Osteoblast (primary cell): ENCODE data around the gene MYO3B. TPM values are rescaled to one million over a fixed set of nuclear protein-coding genes. Genes with fewer than 3 reads are reported as not detected.
"Not testable (repeated sequence)": the region's sequence is repeated elsewhere in the genome, so short reads cannot be mapped to it uniquely, and the experiment has no call there.

Experiments
- DNase-seq: peaks from one replicate; pipeline ENCODE4 v3.0.0; 2011; ENCODE audit warnings: low spot score, mixed read lengths; ENCODE audit not compliant: insufficient read length; ENCODE audit errors: missing footprints
- H2AFZ ChIP-seq: 2 replicates; pipeline ENCODE4 v1.6.0; 2011; ENCODE audit warnings: mild to moderate bottlenecking, low read length
- H3K27ac ChIP-seq: 2 replicates; pipeline ENCODE4 v1.5.1; 2011; ENCODE audit warnings: mild to moderate bottlenecking, low read depth, low read length, moderate library complexity
- H3K27me3 ChIP-seq: 2 replicates; pipeline ENCODE4 v1.6.0; 2012; ENCODE audit warnings: mild to moderate bottlenecking, control low read depth, inconsistent platforms, low read length, moderate library complexity; ENCODE audit not compliant: insufficient read depth
- H3K36me3 ChIP-seq: 2 replicates; pipeline ENCODE4 v1.5.1; 2011; ENCODE audit warnings: mild to moderate bottlenecking, low read length, control low read depth, moderate library complexity; ENCODE audit not compliant: insufficient read depth
- H3K4me1 ChIP-seq: 2 replicates; pipeline ENCODE4 v1.5.1; 2011; ENCODE audit warnings: mild to moderate bottlenecking, low read length, control low read depth, moderate library complexity; ENCODE audit not compliant: insufficient read depth
- H3K4me2 ChIP-seq: 2 replicates; pipeline ENCODE4 v1.6.0; 2011; ENCODE audit warnings: mild to moderate bottlenecking, low read length; ENCODE audit not compliant: insufficient read depth
- H3K4me3 ChIP-seq: fragments of 200-600 bp; sonication (generic); 3 replicates; pipeline ENCODE4 v1.5.1; 2012; ENCODE audit warnings: mild to moderate bottlenecking, low read length, inconsistent platforms; ENCODE audit not compliant: insufficient read depth
- H3K79me2 ChIP-seq: 2 replicates; pipeline ENCODE4 v1.6.0; 2012; ENCODE audit warnings: mild to moderate bottlenecking, low read length, control low read depth, inconsistent platforms; ENCODE audit not compliant: insufficient read depth
- H3K9me3 ChIP-seq: 2 replicates; pipeline ENCODE4 v1.5.1; 2011; ENCODE audit warnings: low read depth, low read length, control low read depth
- H4K20me1 ChIP-seq: 2 replicates; pipeline ENCODE4 v1.6.0; 2012; ENCODE audit warnings: mild to moderate bottlenecking, low read length, control low read depth; ENCODE audit not compliant: insufficient read depth
- CTCF ChIP-seq: IDR thresholded peaks from 2 replicates; pipeline ENCODE4 v1.5.1; 2011; ENCODE audit warnings: mild to moderate bottlenecking, low read depth, low read length, moderate library complexity; ENCODE audit errors: extremely low read depth
- total RNA-seq: library from RNA; depleted of rRNA; stranded (reverse); fragments of >200 nt; gene quantifications from 2 replicates; pipeline ENCODE4 v1.2.3, GENCODE V29; 2012

MYO3B gene
- total RNA-seq, 1 donor, result 0.36 TPM

- H3K36me3 ChIP-seq, result no peaks in the 10 kb centered on the region
- no peak overlapping the region for H2AFZ ChIP-seq
- H3K79me2 ChIP-seq, result no peaks in the 10 kb centered on the region
- H3K4me1 ChIP-seq, result no peaks in the 10 kb centered on the region
- no peaks in the 10 kb centered on the region for H3K9me3 ChIP-seq
- H3K4me2 ChIP-seq, result no peak overlapping the region
- no peak for TF ChIP-seq CTCF
- no peak overlapping the region for H3K4me3 ChIP-seq
- H3K27ac ChIP-seq, result no peak overlapping the region
- DNase-seq, result no peak
- H4K20me1 ChIP-seq, result no peaks in the 10 kb centered on the region
- no peaks in the 10 kb centered on the region for H3K27me3 ChIP-seq
Observed at GRCh38 chr2:170601489-170601888, 423.5 kb downstream of the MYO3B start.

GRCh38 chr2:170605862-170606261, 427.9 kb downstream of the MYO3B start:
- H3K27me3 ChIP-seq, result no peaks in the 10 kb centered on the region
- no peak for DNase-seq
- no peaks in the 10 kb centered on the region for H3K79me2 ChIP-seq
- H3K36me3 ChIP-seq, result no peaks in the 10 kb centered on the region
- no peak overlapping the region for H3K27ac ChIP-seq
- no peaks in the 10 kb centered on the region for H3K9me3 ChIP-seq
- no peak overlapping the region for H3K4me3 ChIP-seq
- H3K4me1 ChIP-seq, result no peaks in the 10 kb centered on the region
- H2AFZ ChIP-seq, result no peak overlapping the region
- no peak overlapping the region for H3K4me2 ChIP-seq
- H4K20me1 ChIP-seq, result no peaks in the 10 kb centered on the region
- no peak for TF ChIP-seq CTCF

- Histone ChIP-seq H3K27me3 (no peaks in the 10 kb centered on the region), H4K20me1 (no peaks in the 10 kb centered on the region), H3K4me2 (no peak overlapping the region), H3K4me3 (no peak overlapping the region), H3K36me3 (no peaks in the 10 kb centered on the region), H3K4me1 (no peaks in the 10 kb centered on the region), H3K9me3 (no peaks in the 10 kb centered on the region), H3K79me2 (no peaks in the 10 kb centered on the region), H3K27ac (no peak overlapping the region), H2AFZ (no peak overlapping the region)
- no peak for TF ChIP-seq CTCF
- no peak for DNase-seq
Observed at GRCh38 chr2:170607171-170607570, 429.2 kb downstream of the MYO3B start.

- no peak for TF ChIP-seq CTCF
- no peak overlapping the region for H3K4me2 ChIP-seq
- no peak overlapping the region for H3K4me3 ChIP-seq
- H3K27ac ChIP-seq, result no peak overlapping the region
- no peaks in the 10 kb centered on the region for H3K9me3 ChIP-seq
- no peak for DNase-seq
- H3K79me2 ChIP-seq, result no peaks in the 10 kb centered on the region
- no peaks in the 10 kb centered on the region for H3K4me1 ChIP-seq
- H4K20me1 ChIP-seq, result no peaks in the 10 kb centered on the region
- no peaks in the 10 kb centered on the region for H3K27me3 ChIP-seq
- H2AFZ ChIP-seq, result no peak overlapping the region
- no peaks in the 10 kb centered on the region for H3K36me3 ChIP-seq
Observed at GRCh38 chr2:170610615-170611014, 432.7 kb downstream of the MYO3B start.

- H3K4me3 ChIP-seq, H3K27me3 ChIP-seq, H3K27ac ChIP-seq, DNase-seq, H3K9me3 ChIP-seq, H3K36me3 ChIP-seq, H3K4me1 ChIP-seq, H4K20me1 ChIP-seq, H3K4me2 ChIP-seq, H2AFZ ChIP-seq, H3K79me2 ChIP-seq: not testable (repeated sequence)
Observed at GRCh38 chr2:170618948-170619347, 441.0 kb downstream of the MYO3B start.

- not testable (repeated sequence) for H3K4me2 ChIP-seq, H3K9me3 ChIP-seq, H3K27ac ChIP-seq, DNase-seq, H3K27me3 ChIP-seq, H3K4me3 ChIP-seq, H4K20me1 ChIP-seq, H3K79me2 ChIP-seq, H3K4me1 ChIP-seq, H3K36me3 ChIP-seq, H2AFZ ChIP-seq
Observed at GRCh38 chr2:170635094-170635493, 457.1 kb downstream of the MYO3B start.
